Lower leg skin (tissue), 4 donors: Measurements from ENCODE around the gene EPB41L4B. TPM values are rescaled to one million over a fixed set of nuclear protein-coding genes. Genes with fewer than 3 reads are reported as not detected.

Experiments used
- DNase-seq, 2 donors: peaks; one replicate each; pipeline ENCODE4 v3.0.0-alpha.2; 2019; ENCODE audit warnings: low spot score in 2 of 2
- H3K4me3 ChIP-seq: fragments of 200-600 bp; sonication (generic); 2 replicates; pipeline ENCODE4 v1.5.1; 2017; ENCODE audit warnings: mild to moderate bottlenecking, low read depth; ENCODE audit not compliant: poor library complexity, severe bottlenecking
- CTCF ChIP-seq, 3 donors: fragments of 450-650 bp; IDR thresholded peaks; one replicate each; pipeline ENCODE4 v1.5.1; 2016; ENCODE audit warnings: antibody characterized with exemption in 3 of 3, mild to moderate bottlenecking in 3 of 3, moderate library complexity in 2 of 3
- POLR2A ChIP-seq, 2 donors: fragments of 450-650 bp; IDR thresholded peaks; one replicate each; pipeline ENCODE4 v1.6.1; 2016 to 2017; ENCODE audit warnings: antibody characterized with exemption in 2 of 2, mild to moderate bottlenecking in 1 of 2, moderate library complexity in 1 of 2
- WGBS, 2 donors: methylation state at CpG; one replicate each; pipeline ENCODE4 v1.1.5; 2018; 5-methylcytosine and 5-hydroxymethylcytosine counted together
- intact Hi-C: fragments of 100-400 bp; cut with DNase I; formaldehyde crosslinking; loops from one replicate; pipeline ENCODE4 v1.15.0; 2023; ENCODE audit warnings: low total_unique reads
- total RNA-seq, 4 donors: library from RNA; depleted of rRNA; stranded (reverse); fragments of >200 nt; gene quantifications; one replicate each; pipeline ENCODE4 v1.1.0, GENCODE V29; 2016

Gene EPB41L4B
- total RNA-seq, 4 donors from 2014 or later = 15.4 to 31.6 (median 21.6) TPM

DNA sequence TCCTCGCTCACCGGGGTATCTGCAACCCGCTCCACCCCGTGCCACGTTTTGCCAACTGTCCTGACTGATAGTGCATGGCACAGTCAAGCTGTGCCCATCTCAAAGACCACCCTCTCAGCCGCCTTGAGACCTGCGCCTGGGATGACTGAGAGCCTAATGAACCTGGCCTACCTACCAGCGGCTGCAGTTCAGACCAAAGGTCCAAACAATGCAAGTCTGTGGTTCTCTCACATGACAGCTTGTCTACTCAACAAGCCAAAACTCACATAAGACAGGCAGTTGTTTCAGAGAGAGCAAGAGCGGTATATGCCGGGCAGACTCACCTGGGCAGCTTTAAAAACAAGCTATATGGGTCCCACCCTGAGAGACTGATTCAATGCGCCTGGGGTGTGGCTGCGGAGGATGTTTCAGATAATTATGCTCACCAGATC lies 70.5 kb downstream of the EPB41L4B start:
- no peak for DNase-seq
- no peak overlapping the region for H3K4me3 ChIP-seq
- TF ChIP-seq CTCF (IDR thresholded peaks at IDR 0.05) (no peak), POLR2A (IDR thresholded peaks at IDR 0.05) (no peak)
- intact Hi-C loops = no loop called here
- WGBS, 2 donors = 85 to 91% methylated on average over 12 of the region's 12 CpGs

- no peak for DNase-seq
- no peak overlapping the region for H3K4me3 ChIP-seq
- 87 to 92% methylated on average over 5 of the region's 5 CpGs for WGBS, 2 donors
- no peak for TF ChIP-seq POLR2A (IDR thresholded peaks at IDR 0.05)
- TF ChIP-seq CTCF (IDR thresholded peaks at IDR 0.05) = no peak
- intact Hi-C loops = no loop called here
These were observed 71.2 kb downstream of the EPB41L4B start for GRCh38 chr9:109249615-109250014.

- TF ChIP-seq POLR2A (IDR thresholded peaks at IDR 0.05) (no peak), CTCF (IDR thresholded peaks at IDR 0.05) (no peak)
- intact Hi-C loops = no loop called here
- 79 to 83% methylated on average over 7 of the region's 7 CpGs for WGBS, 2 donors
- H3K4me3 ChIP-seq = no peak overlapping the region
- no peak for DNase-seq
These were observed 72.7 kb downstream of the EPB41L4B start for GRCh38 chr9:109248133-109248581.

DNA sequence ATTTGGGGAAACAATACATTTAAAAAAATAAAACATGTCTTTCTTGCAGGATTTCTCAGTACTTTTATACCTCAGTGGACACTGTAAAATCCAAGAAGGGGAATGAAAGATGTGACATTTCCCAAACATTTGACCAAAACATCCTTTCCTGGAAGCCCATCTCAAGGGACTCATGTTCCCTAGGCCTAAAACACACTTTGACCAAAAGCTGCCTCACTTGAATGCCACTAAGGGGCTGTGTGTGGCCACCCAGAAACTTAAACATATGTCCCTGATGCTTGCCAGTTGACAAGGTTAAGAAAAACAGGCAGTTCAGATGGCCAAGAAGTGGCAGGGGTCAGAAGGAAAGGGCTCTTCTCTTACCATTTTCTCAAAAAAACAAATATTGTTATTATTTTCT lies 73.6 kb downstream of the EPB41L4B start:
- H3K4me3 ChIP-seq = no peak overlapping the region
- DNase-seq = no peak
- intact Hi-C loops = no loop called here
- TF ChIP-seq CTCF (IDR thresholded peaks at IDR 0.05) (no peak), POLR2A (IDR thresholded peaks at IDR 0.05) (no peak)

DNA sequence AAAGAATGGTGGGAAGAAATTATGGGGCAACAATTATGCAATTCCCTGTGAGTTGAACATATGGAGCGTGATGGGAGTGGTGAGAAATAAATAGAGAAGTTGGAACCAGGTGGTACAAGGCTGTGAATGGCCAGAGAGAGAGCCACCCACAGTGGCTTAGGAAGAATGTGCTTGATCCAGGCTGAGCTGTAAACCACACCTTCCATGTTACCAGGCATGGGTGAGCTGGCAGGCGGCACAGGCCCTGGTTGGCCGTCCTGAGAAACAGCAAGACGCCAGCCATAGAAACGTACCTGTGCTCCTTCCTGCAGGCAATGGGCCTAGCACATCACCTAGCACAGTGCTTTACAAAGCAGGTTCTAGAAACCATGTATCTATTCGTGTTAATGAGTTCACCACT lies 74.3 kb downstream of the EPB41L4B start:
- intact Hi-C loops = no loop called here
- no peak for DNase-seq
- TF ChIP-seq CTCF (IDR thresholded peaks at IDR 0.05) (no peak), POLR2A (IDR thresholded peaks at IDR 0.05) (no peak)
- 87 to 92% methylated on average over 6 of the region's 6 CpGs for WGBS, 2 donors
- no peak overlapping the region for H3K4me3 ChIP-seq

- no peak overlapping the region for H3K4me3 ChIP-seq
- TF ChIP-seq CTCF (IDR thresholded peaks at IDR 0.05) (no peak), POLR2A (IDR thresholded peaks at IDR 0.05) (no peak)
- DNase-seq = no peak
- intact Hi-C loops = no loop called here
- WGBS, 2 donors = 89 to 90% methylated on average over 6 of the region's 6 CpGs
These were observed 75.5 kb downstream of the EPB41L4B start for GRCh38 chr9:109245310-109245897.
